ENCODE data around the gene CHTF18. TPM values are rescaled to one million over a fixed set of nuclear protein-coding genes. Genes with fewer than 3 reads are reported as not detected.
"Not testable (repeated sequence)": the region's sequence is repeated elsewhere in the genome, so short reads cannot be mapped to it uniquely, and the experiment has no call there.

CHTF18 gene
- total RNA-seq, 1 experiment from 2014 or later = 30.9 TPM

DNA sequence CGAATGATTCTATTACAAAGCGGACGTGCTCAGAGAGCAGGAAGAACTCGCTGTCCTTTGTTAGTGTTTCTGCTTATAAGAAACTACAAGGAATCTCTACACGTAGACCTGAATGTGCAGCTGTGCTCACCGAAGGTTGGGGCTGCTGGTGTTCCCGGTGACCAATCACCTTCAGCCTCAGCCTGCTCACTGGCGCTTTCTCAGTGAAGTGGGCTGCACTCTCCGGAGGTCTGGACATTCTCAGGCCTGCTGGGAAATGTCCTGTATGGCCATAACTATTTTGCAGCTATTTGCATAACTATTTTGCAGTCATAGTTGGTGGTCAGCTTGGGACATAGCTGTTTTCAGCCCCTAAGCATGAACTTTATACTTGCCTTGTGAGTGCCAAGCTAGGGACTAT, 37.9 kb upstream of the CHTF18 start:
- Mint-ChIP-seq H3K4me1 (ENCODE audit: insufficient read depth, unreplicated experiment) (no peaks in the 10 kb centered on the region), H3K27me3 (ENCODE audit: insufficient read depth, unreplicated experiment) (no peaks in the 10 kb centered on the region), H3K9me3 (ENCODE audit: unreplicated experiment) (no peaks in the 10 kb centered on the region), H3K27ac (ENCODE audit: low read depth, unreplicated experiment) (no peak overlapping the region), H3K36me3 (ENCODE audit: insufficient read depth, unreplicated experiment) (no peaks in the 10 kb centered on the region), H3K4me3 (ENCODE audit: unreplicated experiment) (no peak overlapping the region)
- ChIA-PET CTCF (interaction anchor here (0.5 to 2.7 kb wide), 4 partner anchors 10 to 38 kb away, joined by 4 to 16 read pairs (median 10); partner anchors contain the start of gene CIAO3), POLR2A (interaction anchor here (0.7 to 2.9 kb wide), 4 partner anchors 10 to 38 kb away, joined by 3 to 26 read pairs (median 4); partner anchors contain the start of gene MSLN)
- DNase-seq (ENCODE audit: unreplicated experiment) = no peak
- no TSS peak for BruUV-seq (replicated peaks)
- intact Hi-C loops (cut with micrococcal nuclease) = no loop called here
- TF ChIP-seq, protein P1, sequence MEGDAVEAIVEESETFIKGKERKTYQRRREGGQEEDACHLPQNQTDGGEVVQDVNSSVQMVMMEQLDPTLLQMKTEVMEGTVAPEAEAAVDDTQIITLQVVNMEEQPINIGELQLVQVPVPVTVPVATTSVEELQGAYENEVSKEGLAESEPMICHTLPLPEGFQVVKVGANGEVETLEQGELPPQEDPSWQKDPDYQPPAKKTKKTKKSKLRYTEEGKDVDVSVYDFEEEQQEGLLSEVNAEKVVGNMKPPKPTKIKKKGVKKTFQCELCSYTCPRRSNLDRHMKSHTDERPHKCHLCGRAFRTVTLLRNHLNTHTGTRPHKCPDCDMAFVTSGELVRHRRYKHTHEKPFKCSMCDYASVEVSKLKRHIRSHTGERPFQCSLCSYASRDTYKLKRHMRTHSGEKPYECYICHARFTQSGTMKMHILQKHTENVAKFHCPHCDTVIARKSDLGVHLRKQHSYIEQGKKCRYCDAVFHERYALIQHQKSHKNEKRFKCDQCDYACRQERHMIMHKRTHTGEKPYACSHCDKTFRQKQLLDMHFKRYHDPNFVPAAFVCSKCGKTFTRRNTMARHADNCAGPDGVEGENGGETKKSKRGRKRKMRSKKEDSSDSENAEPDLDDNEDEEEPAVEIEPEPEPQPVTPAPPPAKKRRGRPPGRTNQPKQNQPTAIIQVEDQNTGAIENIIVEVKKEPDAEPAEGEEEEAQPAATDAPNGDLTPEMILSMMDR (IDR thresholded peaks at IDR 0.05; ENCODE audit: unreplicated experiment) = no peak

DNA sequence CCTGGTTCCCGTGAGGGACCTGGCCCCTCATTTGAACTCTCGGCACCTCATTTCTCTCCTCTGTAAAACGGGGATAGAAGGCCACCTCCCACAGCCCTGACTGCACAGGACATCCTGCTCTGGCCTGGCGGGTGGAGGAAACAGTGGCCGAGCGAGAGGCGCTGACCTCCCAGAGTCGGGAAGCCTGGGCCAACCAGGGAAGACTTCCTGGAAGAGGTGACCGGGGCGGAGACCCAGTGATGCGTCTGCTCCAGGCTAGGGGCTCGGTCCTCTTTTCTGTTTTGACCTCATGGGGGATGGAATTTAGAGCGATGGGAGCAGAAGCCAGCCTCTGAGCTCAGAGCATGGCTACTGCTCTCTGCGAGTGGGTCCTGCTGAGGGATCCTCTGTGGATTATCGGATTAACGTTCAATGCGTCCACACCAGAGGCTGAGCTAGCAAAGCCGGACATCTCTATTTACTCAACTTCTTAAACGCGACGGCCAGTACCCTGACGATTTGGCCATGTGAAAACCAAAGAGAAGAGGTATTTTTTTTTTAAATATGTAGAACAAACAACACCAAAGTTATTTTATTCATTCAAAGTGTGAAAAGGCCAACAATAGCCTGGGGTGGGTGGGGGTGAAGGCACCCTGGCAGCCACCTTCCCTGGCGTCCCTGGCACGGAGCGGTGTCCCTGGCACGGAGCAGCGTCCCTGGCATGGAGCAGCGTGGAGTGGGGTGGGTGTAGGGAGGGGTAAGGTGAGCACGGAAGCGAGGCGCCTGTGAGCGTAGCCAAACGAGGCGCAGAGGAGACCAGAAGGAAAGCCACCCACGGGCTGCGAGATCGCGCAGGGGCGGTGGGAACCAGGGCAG, 37.0 kb upstream of the CHTF18 start:
- no peaks in the 10 kb centered on the region for H3K27me3 Mint-ChIP-seq (ENCODE audit: insufficient read depth, unreplicated experiment)
- no peak overlapping the region for H3K27ac Mint-ChIP-seq (ENCODE audit: low read depth, unreplicated experiment)
- intact Hi-C loops (cut with micrococcal nuclease) = no loop called here
- H3K9me3 Mint-ChIP-seq (ENCODE audit: unreplicated experiment) = no peaks in the 10 kb centered on the region
- no peak overlapping the region for H3K4me3 Mint-ChIP-seq (ENCODE audit: unreplicated experiment)
- BruUV-seq (replicated peaks) = no TSS peak
- no peak for DNase-seq (ENCODE audit: unreplicated experiment)
- H3K4me1 Mint-ChIP-seq (ENCODE audit: insufficient read depth, unreplicated experiment) = no peaks in the 10 kb centered on the region
- CTCF ChIA-PET = interaction anchor here (0.5 to 2.7 kb wide), 6 partner anchors 10 to 39 kb away, joined by 3 to 16 read pairs (median 5); partner anchors contain the start of gene CIAO3
- H3K36me3 Mint-ChIP-seq (ENCODE audit: insufficient read depth, unreplicated experiment) = no peaks in the 10 kb centered on the region
- TF ChIP-seq, protein P1 (IDR thresholded peaks at IDR 0.05; ENCODE audit: unreplicated experiment) = no peak
- POLR2A ChIA-PET = interaction anchor here (0.6 to 2.9 kb wide), 4 partner anchors 10 to 207 kb away, joined by 3 to 26 read pairs (median 3); partner anchors contain the start of gene MSLN

DNA sequence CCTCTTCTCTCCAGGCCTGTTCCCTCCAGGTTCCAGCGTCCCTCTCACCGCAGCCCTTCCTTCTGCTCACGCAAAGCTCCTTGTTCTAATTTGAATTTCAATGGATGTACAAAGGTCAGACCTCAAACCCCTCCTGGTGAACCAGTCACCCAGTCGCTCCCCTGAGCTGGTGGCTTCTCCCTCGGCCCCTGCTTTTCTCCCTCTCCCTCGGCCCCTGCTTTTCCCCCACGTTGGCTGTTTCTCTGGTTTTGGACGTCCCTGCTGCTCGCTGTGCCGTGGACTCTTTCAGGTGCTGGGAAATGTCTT, 36.5 kb upstream of the CHTF18 start:
- CTCF ChIA-PET = interaction anchor here (0.6 to 2.7 kb wide), 4 partner anchors 9 to 34 kb away, joined by 3 to 16 read pairs (median 8); partner anchors contain the start of gene CIAO3
- Mint-ChIP-seq H3K36me3 (ENCODE audit: insufficient read depth, unreplicated experiment) (no peaks in the 10 kb centered on the region), H3K4me3 (ENCODE audit: unreplicated experiment) (no peak overlapping the region), H3K27me3 (ENCODE audit: insufficient read depth, unreplicated experiment) (no peaks in the 10 kb centered on the region), H3K27ac (ENCODE audit: low read depth, unreplicated experiment) (no peak overlapping the region), H3K9me3 (ENCODE audit: unreplicated experiment) (no peaks in the 10 kb centered on the region), H3K4me1 (ENCODE audit: insufficient read depth, unreplicated experiment) (no peaks in the 10 kb centered on the region)
- no TSS peak for BruUV-seq (replicated peaks)
- no peak for DNase-seq (ENCODE audit: unreplicated experiment)
- POLR2A ChIA-PET = interaction anchor here (0.6 kb wide), 1 partner anchor 207 kb away, joined by 3 read pairs; no protein-coding TSS in a partner anchor
- TF ChIP-seq, protein P1 (IDR thresholded peaks at IDR 0.05; ENCODE audit: unreplicated experiment) = no peak
- intact Hi-C loops (cut with micrococcal nuclease) = no loop called here

DNA sequence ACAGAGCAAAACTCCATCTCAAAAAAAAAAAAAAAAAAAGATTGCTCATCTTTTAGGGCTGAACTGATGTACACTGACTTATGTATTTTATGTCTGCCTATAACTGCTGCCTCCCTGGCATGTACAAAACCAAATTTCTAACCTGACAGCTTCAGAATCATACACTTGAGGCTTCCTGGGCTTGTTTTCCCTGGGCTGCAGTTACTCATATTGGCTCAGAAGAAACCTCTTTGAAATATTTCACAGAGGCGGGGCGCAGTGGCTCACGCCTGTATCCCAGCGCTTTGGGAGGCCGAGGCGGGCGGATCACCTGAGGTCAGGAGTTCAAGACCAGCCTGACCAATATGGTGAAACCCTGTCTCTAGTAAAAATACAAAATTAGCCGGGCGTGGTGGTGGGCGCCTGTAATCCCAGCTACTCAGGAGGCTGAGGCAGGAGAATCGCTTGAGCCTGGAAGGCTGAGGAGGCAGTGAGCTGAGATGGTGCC, 34.3 kb upstream of the CHTF18 start:
- H3K4me3 Mint-ChIP-seq (ENCODE audit: unreplicated experiment); BruUV-seq (replicated peaks); intact Hi-C loops (cut with micrococcal nuclease); DNase-seq (ENCODE audit: unreplicated experiment); H3K27ac Mint-ChIP-seq (ENCODE audit: low read depth, unreplicated experiment); H3K9me3 Mint-ChIP-seq (ENCODE audit: unreplicated experiment); H3K27me3 Mint-ChIP-seq (ENCODE audit: insufficient read depth, unreplicated experiment); H3K36me3 Mint-ChIP-seq (ENCODE audit: insufficient read depth, unreplicated experiment); H3K4me1 Mint-ChIP-seq (ENCODE audit: insufficient read depth, unreplicated experiment): not testable (repeated sequence)
- POLR2A ChIA-PET = interaction anchor here (1.7 kb wide), 1 partner anchor 13 kb away, joined by 6 read pairs; the partner anchor contains the start of gene CIAO3
- CTCF ChIA-PET = interaction anchor here (0.6 to 0.7 kb wide), 3 partner anchors 14 to 42 kb away, joined by 3 to 4 read pairs (median 3); no protein-coding TSS in a partner anchor
